Measurements from ENCODE around the gene GRSF1.

GRCh38 chr4:70874268-70875156 lies 34.8 kb upstream of the GRSF1 start:
- TF ChIP-seq CTCF (IDR thresholded peaks at IDR 0.05) (no peak), POLR2A (IDR thresholded peaks at IDR 0.05) (no peak)
